Activated T-helper 2 cell treated with anti-CD3 and anti-CD28 coated beads, Interferon-gamma antibody, Interleukin-2, Interleukin-4, amounts not matched to agents 10 μg/mL and 5 μg/mL and 100 μg/mL, durations not matched to agents 14 hours and 24 hours and 36 hours (primary cell): ENCODE results near the gene AQR. TPM values are rescaled to one million over a fixed set of nuclear protein-coding genes. Genes with fewer than 3 reads are reported as not detected.

Experiments
- DNase-seq: peaks from one replicate; pipeline ENCODE4 v3.0.0; 2021; ENCODE audit warnings: low spot score
- H3K27ac Mint-ChIP-seq: one replicate; pipeline ENCODE4 v1.8.0; 2021; ENCODE audit warnings: mixed read lengths
- H3K27me3 Mint-ChIP-seq: one replicate; pipeline ENCODE4 v1.8.0; 2021; ENCODE audit warnings: low read depth, mixed read lengths
- H3K36me3 Mint-ChIP-seq: one replicate; pipeline ENCODE4 v1.8.0; 2021; ENCODE audit warnings: low read depth, mixed read lengths
- H3K4me1 Mint-ChIP-seq: one replicate; pipeline ENCODE4 v1.8.0; 2021; ENCODE audit warnings: low read depth, mixed read lengths
- H3K4me3 Mint-ChIP-seq: one replicate; pipeline ENCODE4 v1.8.0; 2021; ENCODE audit warnings: low read depth, mild to moderate bottlenecking, moderate library complexity, mixed read lengths
- H3K9me3 Mint-ChIP-seq: one replicate; pipeline ENCODE4 v1.8.0; 2021; ENCODE audit warnings: mixed read lengths
- intact Hi-C: fragments of 100-400 bp; cut with micrococcal nuclease; formaldehyde crosslinking; loops from one replicate; pipeline ENCODE4 v1.15.1; 2023
- total RNA-seq: library from RNA; stranded (reverse); gene quantifications from 2 replicates; pipeline ENCODE4 v1.2.3, GENCODE V29; 2022

AQR gene
- total RNA-seq, 1 donor from 2014 or later, result 41.0 TPM

DNA sequence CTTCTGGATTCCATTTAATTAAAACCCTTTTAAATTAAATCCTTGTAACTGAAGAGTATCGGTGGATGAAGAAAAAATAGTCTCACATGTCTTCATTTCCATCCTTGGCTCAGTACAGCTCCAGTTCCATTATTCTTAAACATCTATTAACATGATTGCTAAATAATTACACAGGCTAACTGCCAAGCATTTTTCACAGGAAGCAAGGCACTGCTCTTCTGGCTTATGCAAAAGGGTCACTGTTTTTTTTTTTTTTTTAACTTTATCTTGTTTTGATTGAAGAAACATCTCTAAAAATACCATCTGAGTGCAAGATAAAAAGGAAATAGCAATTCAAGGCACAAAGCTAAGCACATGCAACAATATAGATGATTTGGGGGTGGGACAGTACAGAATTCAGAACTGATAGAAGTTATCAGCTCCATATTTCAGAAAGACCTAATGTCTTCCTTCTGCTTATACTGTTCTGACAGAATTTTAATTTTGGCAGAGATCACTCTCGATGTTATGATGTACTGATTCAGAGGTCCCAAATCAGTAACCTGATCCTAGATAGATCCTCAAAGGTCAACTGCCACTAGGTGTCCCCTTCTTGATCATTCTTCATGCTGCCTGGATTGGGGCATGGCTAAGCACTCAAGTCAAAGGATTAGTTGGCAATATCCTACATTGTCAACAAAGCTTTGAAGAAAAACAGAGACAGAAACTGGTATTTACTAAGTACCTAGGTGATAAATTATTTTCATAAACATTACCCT lies 116.4 kb downstream of the AQR start:
- Mint-ChIP-seq H3K27ac (no peak overlapping the region), H3K9me3 (no peaks in the 10 kb centered on the region), H3K4me3 (no peak overlapping the region), H3K36me3 (peaks cover 28% of the 10 kb centered on the region), H3K27me3 (no peaks in the 10 kb centered on the region), H3K4me1 (no peaks in the 10 kb centered on the region)
- intact Hi-C loops, result no loop called here
- DNase-seq, result no peak

DNA sequence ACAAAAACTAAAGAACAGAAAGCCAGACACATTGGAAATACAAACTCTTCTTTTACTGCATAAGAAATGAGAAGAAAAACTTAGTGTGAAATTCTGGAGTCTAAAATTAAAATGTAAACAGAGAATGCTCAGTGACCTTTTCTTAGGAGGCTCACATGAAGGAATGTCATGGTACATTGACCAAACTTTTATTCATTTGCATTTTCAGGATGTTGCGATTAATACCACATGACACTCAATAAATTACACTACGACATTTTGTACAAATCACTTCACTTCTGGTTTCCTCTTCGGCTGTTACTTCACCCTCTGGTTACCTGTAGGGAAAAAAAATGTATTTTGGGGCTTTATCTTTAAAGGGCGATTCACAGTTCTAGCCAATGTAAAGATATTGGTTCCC lies 117.8 kb downstream of the AQR start:
- no peak for DNase-seq
- no peaks in the 10 kb centered on the region for H3K9me3 Mint-ChIP-seq
- no peaks in the 10 kb centered on the region for H3K27me3 Mint-ChIP-seq
- intact Hi-C loops, result no loop called here
- H3K4me1 Mint-ChIP-seq, result no peaks in the 10 kb centered on the region
- H3K27ac Mint-ChIP-seq, result no peak overlapping the region
- no peak overlapping the region for H3K4me3 Mint-ChIP-seq
- H3K36me3 Mint-ChIP-seq, result peaks cover 22% of the 10 kb centered on the region

DNA sequence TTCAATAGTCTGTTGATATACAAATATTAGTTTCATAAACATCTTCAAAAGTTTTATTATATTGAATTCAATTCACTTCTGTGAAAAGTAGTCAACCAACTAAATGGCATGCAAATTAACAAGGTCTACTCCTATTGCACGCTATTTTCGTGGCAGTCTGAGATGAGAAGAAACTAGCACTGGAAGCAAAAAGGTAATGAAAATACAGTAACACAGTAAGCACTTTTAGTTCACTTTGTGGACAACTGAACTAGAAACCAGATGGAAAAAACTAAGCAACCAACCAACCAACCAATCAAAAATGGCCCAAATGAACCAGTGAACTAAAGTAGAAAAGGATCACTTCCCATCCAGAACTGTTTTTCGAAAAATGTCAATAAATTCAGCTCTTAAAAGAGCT lies 118.5 kb downstream of the AQR start:
- Mint-ChIP-seq H3K4me1 (no peaks in the 10 kb centered on the region), H3K27me3 (no peaks in the 10 kb centered on the region), H3K27ac (no peak overlapping the region), H3K36me3 (peaks cover 19% of the 10 kb centered on the region), H3K4me3 (no peak overlapping the region), H3K9me3 (no peaks in the 10 kb centered on the region)
- intact Hi-C loops, result no loop called here
- no peak for DNase-seq

DNA sequence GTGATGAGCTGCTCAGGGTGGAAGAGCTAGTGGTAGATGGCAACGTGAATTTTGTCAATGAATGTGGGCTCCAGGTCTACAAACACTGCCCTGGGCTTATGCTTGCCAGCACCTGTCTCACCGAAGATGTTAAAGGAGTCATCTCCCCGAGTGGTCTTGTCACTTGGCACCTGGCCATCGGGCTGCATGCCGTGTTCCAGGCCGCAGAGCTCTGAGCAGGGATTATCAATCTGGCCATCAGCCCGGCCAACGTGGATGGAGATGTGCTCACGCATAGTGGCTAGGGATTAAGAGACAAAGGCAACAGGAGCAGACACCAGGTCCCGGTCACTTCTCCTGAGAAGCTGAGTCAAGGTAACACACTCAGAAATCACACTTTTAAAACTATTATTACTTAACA lies 119.4 kb downstream of the AQR start:
- peaks cover 14% of the 10 kb centered on the region for H3K36me3 Mint-ChIP-seq
- H3K4me3 Mint-ChIP-seq, result no peak overlapping the region
- intact Hi-C loops, result no loop called here
- no peaks in the 10 kb centered on the region for H3K9me3 Mint-ChIP-seq
- no peak overlapping the region for H3K27ac Mint-ChIP-seq
- DNase-seq, result no peak
- no peaks in the 10 kb centered on the region for H3K27me3 Mint-ChIP-seq
- H3K4me1 Mint-ChIP-seq, result no peaks in the 10 kb centered on the region

DNA sequence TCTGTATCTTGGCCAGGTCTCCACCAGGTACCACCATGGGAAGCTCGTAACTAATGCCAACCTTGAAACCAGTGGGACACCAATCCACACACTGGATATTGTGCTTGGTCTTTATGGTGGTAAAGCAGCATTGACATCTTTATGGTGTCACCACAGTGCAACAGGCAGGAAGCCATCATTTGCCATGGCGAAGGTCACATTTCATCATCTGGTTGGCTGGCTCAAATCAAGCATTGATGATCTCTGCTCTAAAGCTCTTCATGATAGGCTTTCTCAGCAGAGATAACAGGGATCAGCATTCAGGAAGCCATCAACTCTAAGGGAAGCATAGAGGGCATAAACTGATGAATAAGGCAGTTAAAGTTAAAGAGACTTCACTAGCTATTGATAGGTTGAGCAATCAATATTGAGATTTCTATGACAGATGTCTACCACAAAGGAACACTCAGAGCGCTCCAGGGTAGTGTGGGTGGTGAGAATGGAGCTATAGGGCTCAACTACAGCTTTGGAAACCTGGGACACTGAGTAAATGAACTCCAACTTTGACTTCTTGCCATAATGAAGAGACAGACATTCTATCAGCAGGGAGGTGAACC lies 120.1 kb downstream of the AQR start:
- intact Hi-C loops, result no loop called here
- H3K9me3 Mint-ChIP-seq, result no peaks in the 10 kb centered on the region
- H3K4me1 Mint-ChIP-seq, result no peaks in the 10 kb centered on the region
- no peak overlapping the region for H3K4me3 Mint-ChIP-seq
- H3K36me3 Mint-ChIP-seq, result peaks cover 8% of the 10 kb centered on the region
- DNase-seq, result no peak
- H3K27ac Mint-ChIP-seq, result no peak overlapping the region
- no peaks in the 10 kb centered on the region for H3K27me3 Mint-ChIP-seq

DNA sequence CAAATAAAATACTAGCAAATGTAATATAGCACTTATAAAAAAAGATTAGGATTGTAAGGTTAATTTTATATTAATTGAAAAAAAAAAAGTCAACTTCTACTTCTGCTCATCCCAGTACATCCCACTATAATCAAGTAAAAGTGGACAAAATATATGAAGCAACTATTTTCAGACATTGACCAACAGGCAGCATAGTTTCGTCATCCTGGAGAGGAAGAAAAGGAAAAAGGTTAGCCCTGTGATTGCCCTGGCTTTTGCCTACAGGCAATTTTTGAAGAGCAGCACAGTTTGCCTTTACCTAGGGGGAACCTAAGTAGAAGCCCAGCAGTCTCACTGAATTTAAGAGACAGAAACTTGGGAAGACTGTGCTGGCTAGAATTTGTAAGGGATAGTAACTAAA lies 121.9 kb downstream of the AQR start:
- Mint-ChIP-seq H3K36me3 (no peaks in the 10 kb centered on the region), H3K27me3 (no peaks in the 10 kb centered on the region), H3K4me3 (no peak overlapping the region), H3K9me3 (no peaks in the 10 kb centered on the region), H3K27ac (no peak overlapping the region), H3K4me1 (no peaks in the 10 kb centered on the region)
- intact Hi-C loops, result no loop called here
- no peak for DNase-seq

DNA sequence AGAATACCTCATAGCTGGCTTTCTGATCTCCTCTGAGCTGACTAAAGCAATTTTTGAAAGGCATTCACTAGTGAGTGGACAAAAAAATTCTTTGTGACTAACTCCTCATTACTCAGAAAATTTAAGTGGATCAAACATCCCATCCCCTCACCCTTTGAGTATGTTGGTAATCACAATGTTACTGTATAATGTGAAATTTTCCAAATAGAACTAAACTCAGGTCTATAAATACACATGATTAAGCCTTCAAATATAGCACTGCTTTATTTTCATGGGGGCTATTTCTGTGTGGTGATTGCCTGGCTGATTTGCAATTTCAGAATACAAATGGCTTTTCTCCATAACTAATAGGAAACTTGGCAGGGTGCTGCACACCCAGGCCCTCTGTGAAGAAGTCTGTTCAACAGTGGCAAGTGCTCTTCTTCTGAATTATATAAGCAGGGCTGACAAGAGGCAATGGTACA lies 128.2 kb downstream of the AQR start:
- intact Hi-C loops, result no loop called here
- Mint-ChIP-seq H3K27me3 (no peaks in the 10 kb centered on the region), H3K4me3 (no peak overlapping the region), H3K9me3 (no peaks in the 10 kb centered on the region), H3K36me3 (no peaks in the 10 kb centered on the region), H3K27ac (no peak overlapping the region), H3K4me1 (no peaks in the 10 kb centered on the region)
- no peak for DNase-seq

DNA sequence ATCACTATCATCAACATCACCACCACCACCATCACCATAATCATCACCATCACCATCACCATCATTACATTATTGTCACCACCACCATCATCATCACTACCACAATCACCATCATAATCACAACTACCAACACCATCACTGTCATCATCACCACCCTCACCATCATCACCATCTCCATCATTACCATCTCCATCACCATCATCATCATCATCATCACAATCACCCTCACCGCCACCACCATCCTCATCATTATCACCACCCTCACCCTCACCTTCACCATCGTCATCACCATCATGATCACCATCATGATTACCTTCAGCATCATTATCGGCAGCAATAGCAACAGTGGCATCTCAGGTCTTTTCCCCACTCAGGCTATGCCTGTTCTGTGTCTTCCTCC lies 131.3 kb downstream of the AQR start:
- Mint-ChIP-seq H3K4me3 (no peak overlapping the region), H3K4me1 (no peaks in the 10 kb centered on the region), H3K9me3 (peaks cover 11% of the 10 kb centered on the region), H3K27me3 (peaks cover 8% of the 10 kb centered on the region), H3K36me3 (no peaks in the 10 kb centered on the region), H3K27ac (no peak overlapping the region)
- DNase-seq, result no peak
- intact Hi-C loops, result no loop called here

DNA sequence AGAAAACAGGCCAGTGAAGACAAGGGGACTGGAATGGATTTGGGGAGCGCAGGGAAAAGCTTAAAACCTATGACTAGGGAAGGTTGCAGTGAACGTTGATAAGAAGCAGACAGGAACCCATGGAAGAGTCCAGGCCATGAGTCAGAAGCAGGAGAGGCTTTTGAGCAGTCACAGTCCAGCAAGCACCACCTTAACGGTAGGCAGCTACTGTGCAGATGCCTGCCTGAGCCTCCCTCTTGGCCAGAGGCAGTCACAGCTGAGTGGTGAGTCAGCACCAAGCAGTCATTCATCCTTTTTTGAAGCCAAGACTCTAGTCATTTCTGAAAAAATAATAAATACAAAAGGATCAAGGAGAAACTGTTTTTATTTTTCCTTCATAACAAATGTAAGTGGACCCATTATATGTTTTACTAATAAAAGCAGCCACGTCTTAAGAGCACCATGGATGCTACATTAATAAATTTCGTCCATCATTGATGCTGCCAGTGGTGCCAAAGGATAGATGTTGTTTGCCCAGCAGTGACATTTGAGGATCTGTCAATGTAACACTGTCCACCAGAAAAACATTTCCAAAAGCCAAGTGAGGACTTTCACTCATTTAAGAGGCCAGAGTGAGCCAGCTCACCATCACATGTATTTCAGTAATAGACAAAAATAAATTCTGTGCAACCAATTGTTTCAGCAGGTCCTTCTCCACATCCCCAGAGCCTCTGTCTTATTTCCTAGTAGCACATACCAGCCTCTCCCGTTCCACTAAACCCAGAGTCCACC lies 132.1 kb downstream of the AQR start:
- no peak for DNase-seq
- Mint-ChIP-seq H3K36me3 (no peaks in the 10 kb centered on the region), H3K4me1 (no peaks in the 10 kb centered on the region), H3K27me3 (peaks cover 8% of the 10 kb centered on the region), H3K4me3 (no peak overlapping the region), H3K9me3 (peaks cover 11% of the 10 kb centered on the region), H3K27ac (no peak overlapping the region)
- intact Hi-C loops, result no loop called here

DNA sequence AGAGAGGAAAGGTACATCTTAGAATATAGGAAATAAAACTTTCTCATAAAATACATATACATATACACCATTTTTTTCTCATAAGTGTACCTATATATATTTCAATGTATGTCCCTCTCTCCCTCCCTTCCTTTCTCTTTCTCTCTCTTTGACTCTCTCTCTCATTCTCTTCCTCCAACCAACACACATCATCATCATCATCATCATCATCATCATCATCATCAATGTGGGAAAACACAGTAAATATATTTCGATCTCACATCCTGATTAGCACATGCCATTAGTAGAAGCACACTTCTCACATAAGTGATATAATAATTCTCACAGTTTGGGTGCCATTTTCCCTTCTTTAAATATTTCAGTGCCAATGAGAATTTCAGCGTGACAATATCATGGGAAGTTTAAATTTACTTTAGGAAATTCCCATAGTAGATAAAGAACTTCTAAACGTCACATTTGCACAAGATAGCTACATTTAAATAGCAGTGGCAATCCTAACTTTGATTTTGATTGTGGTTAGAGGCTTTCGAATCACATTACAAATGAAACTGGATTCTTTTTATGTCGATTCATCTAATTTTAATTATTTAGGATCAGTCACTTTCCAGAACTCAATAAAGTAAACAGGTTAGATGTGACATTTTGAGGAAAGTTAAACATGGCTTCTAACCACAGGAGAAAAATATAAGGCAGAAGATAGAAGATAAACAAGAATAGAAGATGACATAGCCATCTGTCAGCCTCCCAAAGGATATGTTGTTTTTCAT lies 141.2 kb downstream of the AQR start:
- Mint-ChIP-seq H3K9me3 (no peaks in the 10 kb centered on the region), H3K4me3 (no peak overlapping the region), H3K27ac (no peak overlapping the region), H3K27me3 (peaks cover 28% of the 10 kb centered on the region), H3K4me1 (peaks cover 3% of the 10 kb centered on the region), H3K36me3 (no peaks in the 10 kb centered on the region)
- intact Hi-C loops, result no loop called here
- no peak for DNase-seq

DNA sequence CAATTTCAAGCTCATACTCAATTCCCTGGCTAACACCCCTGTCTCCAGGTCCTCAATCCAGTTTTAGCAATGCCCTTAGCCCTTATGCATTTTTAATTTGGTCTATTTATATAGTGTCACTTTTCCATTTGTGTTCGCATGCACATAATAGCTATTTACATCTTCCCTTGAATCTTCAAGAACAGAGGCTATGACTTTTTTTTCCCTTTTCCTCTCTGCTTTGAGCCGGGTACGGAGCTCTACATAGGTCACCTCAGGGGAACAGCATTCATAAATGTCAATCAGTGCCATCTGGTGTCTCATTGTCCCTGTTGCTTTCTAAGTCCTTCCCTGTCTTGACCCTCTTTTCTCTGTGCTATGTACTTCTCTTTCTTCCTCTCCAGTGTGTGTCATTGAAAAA lies 147.7 kb downstream of the AQR start:
- intact Hi-C loops, result no loop called here
- Mint-ChIP-seq H3K27ac (no peak overlapping the region), H3K36me3 (no peaks in the 10 kb centered on the region), H3K9me3 (no peaks in the 10 kb centered on the region), H3K27me3 (peaks cover 47% of the 10 kb centered on the region), H3K4me1 (peaks cover 3% of the 10 kb centered on the region), H3K4me3 (no peak overlapping the region)
- DNase-seq, result no peak

DNA sequence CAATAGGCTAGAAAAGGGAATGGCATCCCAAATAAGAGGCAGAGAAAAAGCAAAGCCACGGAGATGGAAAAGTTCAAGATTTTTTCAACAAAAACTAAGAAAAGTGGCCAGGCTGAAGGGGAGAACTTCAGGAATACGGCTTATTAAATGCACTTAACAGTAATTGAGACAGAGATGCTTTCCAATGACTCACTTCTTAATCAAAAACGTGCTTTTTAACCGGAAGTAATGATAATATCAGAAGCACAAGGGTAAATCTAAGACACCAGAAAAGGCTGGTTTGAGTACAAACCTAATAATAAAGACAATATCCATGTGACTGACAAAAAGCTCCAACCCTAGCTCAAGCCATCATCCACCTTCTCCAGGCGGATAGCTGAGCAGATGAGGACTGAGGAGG lies 149.4 kb downstream of the AQR start:
- Mint-ChIP-seq H3K27me3 (peaks cover 43% of the 10 kb centered on the region), H3K4me3 (no peak overlapping the region), H3K4me1 (no peaks in the 10 kb centered on the region), H3K27ac (no peak overlapping the region), H3K9me3 (no peaks in the 10 kb centered on the region), H3K36me3 (no peaks in the 10 kb centered on the region)
- no peak for DNase-seq
- intact Hi-C loops, result no loop called here
